GM21529 (cell line): ENCODE measurements around the gene IFITM2.
"Not testable (repeated sequence)": the region's sequence is repeated elsewhere in the genome, so short reads cannot be mapped to it uniquely, and the experiment has no call there.

ENCODE experiments used
- ATAC-seq: cut with Tn5 transposase; IDR thresholded peaks from one replicate; pipeline ENCODE4 v1.9.1; 2021; ENCODE audit not compliant: unreplicated experiment

The IFITM2 gene

GRCh38 chr11:307766-308708, at the start of gene IFITM2:
TSS of gene IFITM2 (plus strand) at chr11:307816. CDS start at chr11:308193, 377 bp downstream.
- ATAC-seq: not testable (repeated sequence)

GRCh38 chr11:259413-259812, 48.2 kb upstream of the IFITM2 start:
- ATAC-seq: no peak

GRCh38 chr11:261624-262023, 46.0 kb upstream of the IFITM2 start:
- no peak for ATAC-seq

- ATAC-seq: no peak
These were observed 40.8 kb upstream of the IFITM2 start for GRCh38 chr11:266676-267439.

GRCh38 chr11:267491-267994, 40.1 kb upstream of the IFITM2 start:
- ATAC-seq: no peak

- ATAC-seq: peak; percentile 41
These were observed 38.9 kb upstream of the IFITM2 start for GRCh38 chr11:268716-269145.

GRCh38 chr11:269146-269890, 38.3 kb upstream of the IFITM2 start:
- ATAC-seq: peak; percentile 62

- ATAC-seq: no peak
These were observed 36.9 kb upstream of the IFITM2 start for GRCh38 chr11:270451-271318.

GRCh38 chr11:271319-271715, 36.3 kb upstream of the IFITM2 start:
- no peak for ATAC-seq

- no peak for ATAC-seq
These were observed 35.3 kb upstream of the IFITM2 start for GRCh38 chr11:272195-272930.

GRCh38 chr11:272931-273198, 34.8 kb upstream of the IFITM2 start:
- ATAC-seq: no peak

GRCh38 chr11:276219-276618, 31.4 kb upstream of the IFITM2 start:
- ATAC-seq: no peak

GRCh38 chr11:278001-278951, 29.3 kb upstream of the IFITM2 start, which contains the start of gene NLRP6:
TSS of gene NLRP6 (plus strand) at chr11:278407. CDS start at chr11:278570, 163 bp downstream.
- ATAC-seq: no peak

GRCh38 chr11:279040-279965, 28.3 kb upstream of the IFITM2 start:
- no peak for ATAC-seq

GRCh38 chr11:279966-280705, 27.5 kb upstream of the IFITM2 start:
- no peak for ATAC-seq

- ATAC-seq: no peak
These were observed 26.7 kb upstream of the IFITM2 start for GRCh38 chr11:280706-281485.
